BLaER1 treated with 17β-estradiol and CSF1 and Interleukin-3, amounts not matched to agents 10 nM and 100 nM (cell line): ENCODE data around the gene MYH3.

ENCODE experiments used
- H3K27ac ChIP-seq, 11 experiments: shearing (Covaris generic); formaldehyde crosslinking; 2 replicates each; pipeline ENCODE4 v1.8.1; 2022
- H3K27me3 ChIP-seq, 11 experiments: shearing (Covaris generic); formaldehyde crosslinking; 2 replicates each; pipeline ENCODE4 v1.8.1; 2022
- H3K36me3 ChIP-seq, 11 experiments: shearing (Covaris generic); formaldehyde crosslinking; 2 replicates each; pipeline ENCODE4 v1.8.1; 2022
- H3K4me1 ChIP-seq, 10 experiments: shearing (Covaris generic); formaldehyde crosslinking; 2 replicates each; pipeline ENCODE4 v1.8.1; 2022
- H3K4me2 ChIP-seq, 11 experiments: shearing (Covaris generic); formaldehyde crosslinking; 2 replicates each; pipeline ENCODE4 v1.8.1; 2022
- H3K4me3 ChIP-seq, 10 experiments: shearing (Covaris generic); formaldehyde crosslinking; 2 replicates each; pipeline ENCODE4 v1.8.1; 2022
- H3K9ac ChIP-seq, 11 experiments: shearing (Covaris generic); formaldehyde crosslinking; 2 replicates each; pipeline ENCODE4 v1.8.1; 2022
- H3K9me3 ChIP-seq, 11 experiments: shearing (Covaris generic); formaldehyde crosslinking; replicated peaks in 1 of 11; 2 replicates each; pipeline ENCODE4 v1.8.1; 2022
- H4K20me1 ChIP-seq, 11 experiments: shearing (Covaris generic); formaldehyde crosslinking; 2 replicates each; pipeline ENCODE4 v1.8.1; 2022
- Cebpa-rat ChIP-seq, 11 experiments: shearing (Covaris generic); IDR thresholded peaks; 2 replicates each; pipeline ENCODE4 v1.8.1; 2022

The MYH3 gene

GRCh38 chr17:10683853-10684252 lies 26.7 kb upstream of the MYH3 start:
- no peaks in the 10 kb centered on the region for H3K4me1 ChIP-seq
- H3K27ac ChIP-seq: no peak overlapping the region
- H4K20me1 ChIP-seq: peaks cover 0 to 58% (median 12%) of the 10 kb centered on the region in 11 experiments; a peak in 17 of 22 replicates
- H3K4me3 ChIP-seq: no peak overlapping the region
- no peak for TF ChIP-seq Cebpa-rat (IDR thresholded peaks at IDR 0.05)
- H3K36me3 ChIP-seq: peaks cover 85 to 100% (median 95%) of the 10 kb centered on the region in 11 experiments
- H3K4me2 ChIP-seq: no peak overlapping the region
- no peaks in the 10 kb centered on the region for H3K9me3 ChIP-seq
- no peak overlapping the region for H3K9ac ChIP-seq
- H3K27me3 ChIP-seq: no peaks in the 10 kb centered on the region

- H3K4me1 ChIP-seq: no peaks in the 10 kb centered on the region
- H3K27me3 ChIP-seq: no peaks in the 10 kb centered on the region
- H3K9ac ChIP-seq: no peak overlapping the region
- H4K20me1 ChIP-seq: peaks cover 0 to 40% (median 3%) of the 10 kb centered on the region in 11 experiments; a peak in 9 of 22 replicates
- TF ChIP-seq Cebpa-rat (IDR thresholded peaks at IDR 0.05): no peak
- H3K27ac ChIP-seq: no peak overlapping the region
- H3K4me3 ChIP-seq: no peak overlapping the region
- peaks cover 93 to 100% (median 99%) of the 10 kb centered on the region in 11 experiments for H3K36me3 ChIP-seq
- H3K9me3 ChIP-seq: no peaks in the 10 kb centered on the region
- H3K4me2 ChIP-seq: no peak overlapping the region
Observed at GRCh38 chr17:10681866-10682446, 24.8 kb upstream of the MYH3 start.

GRCh38 chr17:10674704-10675103 lies 17.6 kb upstream of the MYH3 start:
- Histone ChIP-seq H3K4me2 (no peak overlapping the region), H3K9ac (no peak overlapping the region), H3K36me3 (peaks cover 51 to 69% (median 62%) of the 10 kb centered on the region in 11 experiments), H3K9me3 (no peaks in the 10 kb centered on the region), H3K4me3 (no peak overlapping the region), H3K27ac (no peak overlapping the region), H4K20me1 (peaks cover 0 to 12% (median 6%) of the 10 kb centered on the region in 11 experiments; a peak in 5 of 22 replicates), H3K27me3 (no peaks in the 10 kb centered on the region), H3K4me1 (no peaks in the 10 kb centered on the region)
- no peak for TF ChIP-seq Cebpa-rat (IDR thresholded peaks at IDR 0.05)

- H3K9me3 ChIP-seq: no peaks in the 10 kb centered on the region
- H3K4me3 ChIP-seq: no peak overlapping the region
- H4K20me1 ChIP-seq: peaks cover 0 to 12% (median 3%) of the 10 kb centered on the region in 11 experiments; a peak in 5 of 22 replicates
- TF ChIP-seq Cebpa-rat (IDR thresholded peaks at IDR 0.05): no peak
- H3K4me2 ChIP-seq: no peak overlapping the region
- no peaks in the 10 kb centered on the region for H3K4me1 ChIP-seq
- no peak overlapping the region for H3K27ac ChIP-seq
- H3K27me3 ChIP-seq: no peaks in the 10 kb centered on the region
- peaks cover 37 to 55% (median 48%) of the 10 kb centered on the region in 11 experiments for H3K36me3 ChIP-seq
- no peak overlapping the region for H3K9ac ChIP-seq
Observed at GRCh38 chr17:10673312-10673711, 16.2 kb upstream of the MYH3 start.

GRCh38 chr17:10668775-10669174 lies 11.7 kb upstream of the MYH3 start:
- H3K36me3 ChIP-seq: peaks cover 0 to 10% (median 5%) of the 10 kb centered on the region in 11 experiments; a peak in 11 of 22 replicates
- no peaks in the 10 kb centered on the region for H3K27me3 ChIP-seq
- H3K9ac ChIP-seq: no peak overlapping the region
- H4K20me1 ChIP-seq: peaks cover 0 to 3% (median 0%) of the 10 kb centered on the region in 11 experiments; a peak in 2 of 22 replicates
- H3K4me3 ChIP-seq: no peak overlapping the region
- no peak for TF ChIP-seq Cebpa-rat (IDR thresholded peaks at IDR 0.05)
- no peak overlapping the region for H3K4me2 ChIP-seq
- H3K4me1 ChIP-seq: no peaks in the 10 kb centered on the region
- no peaks in the 10 kb centered on the region for H3K9me3 ChIP-seq
- H3K27ac ChIP-seq: no peak overlapping the region

GRCh38 chr17:10666906-10667305 lies 9.8 kb upstream of the MYH3 start:
- no peaks in the 10 kb centered on the region for H3K27me3 ChIP-seq
- H4K20me1 ChIP-seq: no peaks in the 10 kb centered on the region; a peak in 1 of 22 replicates
- no peak overlapping the region for H3K27ac ChIP-seq
- TF ChIP-seq Cebpa-rat (IDR thresholded peaks at IDR 0.05): no peak
- H3K4me2 ChIP-seq: no peak overlapping the region
- H3K4me1 ChIP-seq: no peaks in the 10 kb centered on the region
- no peaks in the 10 kb centered on the region; a peak in 1 of 22 replicates for H3K36me3 ChIP-seq
- no peaks in the 10 kb centered on the region for H3K9me3 ChIP-seq
- no peak overlapping the region for H3K9ac ChIP-seq
- H3K4me3 ChIP-seq: no peak overlapping the region

- H3K4me1 ChIP-seq: peaks cover 0 to 4% (median 4%) of the 10 kb centered on the region in 10 experiments; a peak in 12 of 20 replicates
- no peaks in the 10 kb centered on the region for H3K27me3 ChIP-seq
- H3K36me3 ChIP-seq: no peaks in the 10 kb centered on the region; a peak in 1 of 22 replicates
- H3K9ac ChIP-seq: no peak overlapping the region
- no peaks in the 10 kb centered on the region for H3K9me3 ChIP-seq
- H3K4me3 ChIP-seq: no peak overlapping the region
- no peaks in the 10 kb centered on the region; a peak in 1 of 22 replicates for H4K20me1 ChIP-seq
- no peak for TF ChIP-seq Cebpa-rat (IDR thresholded peaks at IDR 0.05)
- H3K27ac ChIP-seq: no peak overlapping the region
- H3K4me2 ChIP-seq: no peak overlapping the region
Observed at GRCh38 chr17:10664571-10664970, 7.5 kb upstream of the MYH3 start.

- TF ChIP-seq Cebpa-rat (IDR thresholded peaks at IDR 0.05): no peak
- Histone ChIP-seq H3K9me3 (no peaks in the 10 kb centered on the region), H3K4me1 (peaks cover 0 to 14% (median 9%) of the 10 kb centered on the region in 10 experiments; a peak in 12 of 20 replicates), H3K27ac (no peak overlapping the region), H3K36me3 (no peaks in the 10 kb centered on the region; a peak in 1 of 22 replicates), H3K27me3 (no peaks in the 10 kb centered on the region), H3K4me3 (no peak overlapping the region), H4K20me1 (no peaks in the 10 kb centered on the region), H3K9ac (no peak overlapping the region), H3K4me2 (no peak overlapping the region)
Observed at GRCh38 chr17:10663231-10663630, 6.1 kb upstream of the MYH3 start.

GRCh38 chr17:10661437-10661836 lies 4.3 kb upstream of the MYH3 start:
- Histone ChIP-seq H4K20me1 (no peaks in the 10 kb centered on the region), H3K27me3 (no peaks in the 10 kb centered on the region), H3K9me3 (no peaks in the 10 kb centered on the region), H3K27ac (no peak overlapping the region), H3K4me3 (no peak overlapping the region), H3K4me2 (no peak overlapping the region), H3K4me1 (peaks cover 0 to 19% (median 9%) of the 10 kb centered on the region in 10 experiments; a peak in 12 of 20 replicates), H3K9ac (no peak overlapping the region), H3K36me3 (no peaks in the 10 kb centered on the region; a peak in 1 of 22 replicates)
- TF ChIP-seq Cebpa-rat (IDR thresholded peaks at IDR 0.05): no peak

GRCh38 chr17:10657879-10658278 lies 770 bp upstream of the MYH3 start:
- Histone ChIP-seq H3K4me3 (no peak overlapping the region), H3K36me3 (no peaks in the 10 kb centered on the region), H3K4me1 (peaks cover 0 to 22% (median 9%) of the 10 kb centered on the region in 10 experiments; a peak in 13 of 20 replicates), H4K20me1 (no peaks in the 10 kb centered on the region), H3K9ac (no peak overlapping the region), H3K4me2 (no peak overlapping the region), H3K27me3 (no peaks in the 10 kb centered on the region), H3K9me3 (no peaks in the 10 kb centered on the region), H3K27ac (no peak overlapping the region)
- no peak for TF ChIP-seq Cebpa-rat (IDR thresholded peaks at IDR 0.05)
